GM12874 (cell line): ENCODE results near the gene DOCK4.

Source experiments
- TF ChIP-seq, protein P1 (sequence below): IDR thresholded peaks from 2 replicates; pipeline ENCODE4 v1.5.1; 2011; ENCODE audit warnings: low read depth, mild to moderate bottlenecking, control low read depth, low read length, moderate library complexity; ENCODE audit not compliant: insufficient read depth

Gene DOCK4

DNA sequence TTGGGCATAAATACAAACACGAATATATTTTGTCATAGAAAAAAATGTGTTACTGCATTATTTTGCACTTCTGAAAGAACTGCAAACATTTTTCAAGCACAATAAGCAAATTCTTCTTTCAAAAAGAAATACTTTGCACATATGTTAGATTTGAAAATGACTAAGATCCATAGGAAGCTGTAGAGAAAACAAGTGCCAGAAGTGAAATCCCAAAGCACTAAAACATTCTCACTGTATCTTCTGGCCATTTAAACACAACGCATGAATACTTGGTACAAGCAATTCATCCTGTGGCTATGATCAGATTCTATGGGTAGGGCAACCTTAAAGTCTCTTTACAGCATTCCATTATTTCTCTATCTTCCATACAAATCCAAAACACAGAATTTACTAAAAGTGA is 418.5 kb downstream of the DOCK4 start:
- TF ChIP-seq, protein P1, sequence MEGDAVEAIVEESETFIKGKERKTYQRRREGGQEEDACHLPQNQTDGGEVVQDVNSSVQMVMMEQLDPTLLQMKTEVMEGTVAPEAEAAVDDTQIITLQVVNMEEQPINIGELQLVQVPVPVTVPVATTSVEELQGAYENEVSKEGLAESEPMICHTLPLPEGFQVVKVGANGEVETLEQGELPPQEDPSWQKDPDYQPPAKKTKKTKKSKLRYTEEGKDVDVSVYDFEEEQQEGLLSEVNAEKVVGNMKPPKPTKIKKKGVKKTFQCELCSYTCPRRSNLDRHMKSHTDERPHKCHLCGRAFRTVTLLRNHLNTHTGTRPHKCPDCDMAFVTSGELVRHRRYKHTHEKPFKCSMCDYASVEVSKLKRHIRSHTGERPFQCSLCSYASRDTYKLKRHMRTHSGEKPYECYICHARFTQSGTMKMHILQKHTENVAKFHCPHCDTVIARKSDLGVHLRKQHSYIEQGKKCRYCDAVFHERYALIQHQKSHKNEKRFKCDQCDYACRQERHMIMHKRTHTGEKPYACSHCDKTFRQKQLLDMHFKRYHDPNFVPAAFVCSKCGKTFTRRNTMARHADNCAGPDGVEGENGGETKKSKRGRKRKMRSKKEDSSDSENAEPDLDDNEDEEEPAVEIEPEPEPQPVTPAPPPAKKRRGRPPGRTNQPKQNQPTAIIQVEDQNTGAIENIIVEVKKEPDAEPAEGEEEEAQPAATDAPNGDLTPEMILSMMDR: no peak

DNA sequence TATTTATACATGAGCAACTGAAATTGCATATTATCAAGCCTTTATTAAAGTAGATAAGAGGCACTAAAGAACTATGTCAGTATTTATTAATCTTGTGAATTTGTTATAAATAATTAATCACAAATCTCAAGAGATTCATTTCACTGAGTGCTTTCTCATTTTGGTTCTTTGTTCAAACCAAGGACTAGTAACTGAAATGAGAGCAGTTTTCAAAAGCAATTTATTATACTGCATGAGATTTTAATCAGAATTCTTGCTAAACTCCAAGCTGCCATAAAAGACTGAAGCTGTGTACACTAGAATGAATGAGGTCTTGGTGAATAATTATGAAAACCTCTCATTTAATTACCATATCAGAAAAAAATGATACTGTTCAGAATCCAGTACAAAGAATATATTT is 419.1 kb downstream of the DOCK4 start:
- TF ChIP-seq, protein P1: no peak

DNA sequence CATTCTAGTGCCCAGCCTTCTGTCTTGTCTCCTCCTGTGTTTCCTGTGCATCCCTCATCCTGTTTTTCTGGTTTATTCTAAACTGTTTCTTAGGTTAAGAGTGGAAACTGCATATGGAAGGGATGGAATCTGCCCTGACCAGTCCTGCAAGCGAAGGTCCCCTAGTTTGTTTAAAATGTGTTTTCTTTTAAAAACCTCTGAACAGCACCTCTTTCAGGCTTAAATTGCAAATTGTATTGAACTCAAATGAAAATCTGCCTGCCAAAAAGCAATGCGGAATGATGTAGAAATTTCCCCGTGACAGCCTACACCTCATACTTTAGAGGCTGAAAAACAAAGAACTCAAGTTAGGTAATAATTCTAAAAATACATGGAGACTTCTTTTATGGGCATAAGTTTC is 421.1 kb downstream of the DOCK4 start:
- TF ChIP-seq, protein P1: no peak

DNA sequence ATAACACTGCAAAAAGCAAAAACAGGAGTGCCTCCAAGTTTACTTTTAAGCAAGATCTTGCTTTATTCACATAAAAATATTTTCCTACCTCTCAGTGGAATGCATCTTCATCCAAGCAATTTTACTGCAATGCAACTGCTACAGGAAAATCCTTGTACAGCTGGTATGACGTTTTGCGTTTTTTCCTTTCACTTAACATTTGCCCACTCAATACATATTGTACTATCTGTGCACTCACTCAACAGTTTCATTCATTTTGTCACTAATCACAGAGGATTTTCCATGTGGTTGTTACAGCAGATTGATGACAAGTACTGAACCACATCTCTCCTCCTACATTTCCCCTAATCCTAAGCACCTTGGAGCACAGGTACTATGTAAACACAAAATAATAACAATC is 421.9 kb downstream of the DOCK4 start:
- TF ChIP-seq, protein P1: no peak

DNA sequence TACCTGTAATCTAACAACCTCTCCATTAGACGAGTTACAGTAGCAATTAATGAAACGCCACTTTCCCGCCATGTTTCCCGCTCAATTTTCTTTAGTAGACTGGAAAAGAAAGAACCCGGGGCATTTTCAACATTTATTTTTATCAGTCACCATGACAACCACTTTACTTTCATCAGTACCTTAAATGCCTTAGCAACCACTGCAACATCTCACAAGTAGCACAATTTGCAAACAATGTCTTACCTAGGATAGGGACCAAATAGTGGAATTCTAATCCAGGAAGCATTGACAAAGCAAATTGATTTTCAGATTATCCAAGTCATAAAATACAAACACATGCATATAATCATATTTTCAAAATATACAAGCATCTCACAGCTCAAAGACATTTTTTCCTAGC is 422.3 kb downstream of the DOCK4 start:
- TF ChIP-seq, protein P1: no peak

DNA sequence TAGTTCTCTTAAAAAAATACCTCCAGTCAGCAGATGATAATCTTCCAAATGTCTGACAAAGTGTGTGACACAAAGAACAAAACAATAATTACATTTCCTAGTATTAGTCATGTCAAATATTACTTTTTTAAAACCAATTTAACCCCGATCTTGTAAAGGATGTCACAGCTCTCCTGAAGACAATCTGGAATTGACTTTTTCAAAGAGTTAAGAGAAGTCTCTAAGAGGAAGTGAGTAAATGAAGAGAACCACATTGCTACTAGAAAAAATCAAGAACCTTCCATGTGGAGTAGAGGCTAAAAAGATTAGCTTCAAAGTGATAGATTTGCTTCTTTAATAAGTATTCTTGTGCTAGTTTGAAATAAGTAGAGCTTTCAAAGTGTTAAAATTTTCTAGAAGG is 425.7 kb downstream of the DOCK4 start:
- TF ChIP-seq, protein P1: no peak

DNA sequence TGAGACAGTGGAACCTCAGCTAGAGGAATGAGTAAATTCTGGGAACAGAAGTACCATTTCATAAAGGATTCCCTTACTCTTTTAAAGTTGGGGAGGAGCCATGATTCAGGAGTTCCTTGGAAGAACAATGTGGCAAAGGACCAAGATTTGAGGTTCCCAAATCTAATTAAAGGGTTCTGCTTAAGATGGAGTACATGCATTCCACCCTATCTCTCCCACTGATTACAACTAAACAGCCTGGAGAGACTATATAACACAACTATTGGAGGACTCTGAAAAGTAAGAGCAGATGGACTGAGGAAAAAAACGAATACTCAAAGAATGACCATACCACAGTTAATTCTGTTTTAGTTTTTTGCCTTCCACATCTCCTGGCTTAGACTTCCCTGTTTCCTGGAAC is 431.0 kb downstream of the DOCK4 start:
- TF ChIP-seq, protein P1: no peak

DNA sequence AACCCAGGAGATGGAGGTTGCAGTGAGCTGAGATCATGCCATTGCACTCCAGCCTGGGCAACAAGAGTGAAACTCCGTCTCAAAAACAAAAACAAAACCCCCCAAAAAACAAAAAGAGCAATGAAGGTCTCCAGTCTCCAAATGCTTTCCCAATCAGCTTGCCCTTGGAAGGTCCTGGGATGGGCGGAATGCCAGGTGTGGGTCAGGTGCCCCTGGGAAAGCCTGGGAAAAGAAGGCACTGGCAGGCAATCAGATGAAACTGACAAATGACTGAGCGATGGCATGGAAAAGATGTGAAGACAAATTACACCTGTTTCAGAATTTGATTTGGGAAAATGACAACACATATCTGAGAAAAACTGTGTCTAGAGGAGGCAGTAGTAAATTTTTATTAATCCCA is 433.5 kb downstream of the DOCK4 start:
- TF ChIP-seq, protein P1: no peak
